Measurements from ENCODE around the gene MCM7. TPM values are rescaled to one million over a fixed set of nuclear protein-coding genes. Genes with fewer than 3 reads are reported as not detected.

MCM7 gene
- total and polyA plus RNA-seq, 2 of the 13 experiments (the other 11 are each of a cell fraction or from before 2014, with no cell fraction given): 84.5 to 214 TPM

- no peak overlapping the region for H2AFZ ChIP-seq (ENCODE audit: low read length)
- BruUV-seq (replicated peaks): no TSS peak
- WGBS (ENCODE audit: low lambda C conversion rate): 97% methylated on average over 15 of the region's 17 CpGs
- no peaks in the 10 kb centered on the region for H3K9me3 ChIP-seq (ENCODE audit: low read length)
- peaks cover 20% of the 10 kb centered on the region for H3K79me2 ChIP-seq (ENCODE audit: insufficient read depth, low read length)
- ATAC-seq (no peak), FAIRE-seq (no peak), DNase-seq (ENCODE audit: low spot score) (no peak)
- H4K20me1 ChIP-seq (ENCODE audit: insufficient read depth, low read length): no peaks in the 10 kb centered on the region; the same call in 1 of the 2 replicates
- H3K27me3 ChIP-seq (ENCODE audit: control insufficient read depth in 1 of 2, insufficient read depth in 2 of 2, low read length in 2 of 2): no peaks in the 10 kb centered on the region
- TF ChIP-seq HHEX (CRISPR knock-in tag; IDR thresholded peaks at IDR 0.05): no peak
- TF ChIP-seq RBFOX2 (IDR thresholded peaks at IDR 0.05; ENCODE audit: low read depth, low read length): peak; percentile 63
- no peak for TF ChIP-seq REXO4 (CRISPR knock-in tag; IDR thresholded peaks at IDR 0.05; ENCODE audit: borderline replicate concordance)
- peak; percentile 79 for TF ChIP-seq AGO2 (optimal IDR thresholded peaks at IDR 0.05; ENCODE audit: low read depth, low read length)
- H3K9ac ChIP-seq (ENCODE audit: insufficient read depth, low read depth, low read length): no peak overlapping the region
- H3K4me3 ChIP-seq (replicated peaks in 1 of 3; ENCODE audit: insufficient read depth in 1 of 3, low read depth in 2 of 3, low read length in 3 of 3): no peak overlapping the region
- no peak overlapping the region for H3K4me2 ChIP-seq (ENCODE audit: low read depth, low read length)
- ChIA-PET POLR2A (no interaction called here), CTCF (ENCODE audit: low intra/inter-chr PET ratio, low total read pairs) (no interaction called here)
- in situ Hi-C loops (cut with HindIII; ENCODE audit: extremely low pct_ligation_motif_present, low pct_unique_long_range_greater_than_20kb): no loop called here
- intact Hi-C loops (cut with micrococcal nuclease; ENCODE audit: unreplicated experiment): no loop called here
- H3K27ac ChIP-seq (ENCODE audit: extremely low read length, insufficient read depth, low read length): no peak overlapping the region
- H3K4me1 ChIP-seq (ENCODE audit: insufficient read depth, low read length): peaks cover 28% of the 10 kb centered on the region
- peaks cover 59 to 88% of the 10 kb centered on the region in 2 experiments for H3K36me3 ChIP-seq (replicated peaks in 1 of 2; ENCODE audit: control insufficient read depth in 1 of 2, insufficient read depth in 2 of 2, low read length in 2 of 2)
These were observed 5.5 kb downstream of the MCM7 start for GRCh38 chr7:100095704-100096103.

- H3K79me2 ChIP-seq (ENCODE audit: insufficient read depth, low read length): peaks cover 20% of the 10 kb centered on the region
- in situ Hi-C loops (cut with HindIII; ENCODE audit: extremely low pct_ligation_motif_present, low pct_unique_long_range_greater_than_20kb) (no loop called here), intact Hi-C loops (cut with micrococcal nuclease; ENCODE audit: unreplicated experiment) (no loop called here)
- H2AFZ ChIP-seq (ENCODE audit: low read length): no peak overlapping the region
- ChIA-PET CTCF (ENCODE audit: low intra/inter-chr PET ratio, low total read pairs) (no interaction called here), POLR2A (no interaction called here)
- H3K9ac ChIP-seq (ENCODE audit: insufficient read depth, low read depth, low read length): no peak overlapping the region
- no TSS peak for BruUV-seq (replicated peaks)
- H3K27ac ChIP-seq (ENCODE audit: extremely low read length, insufficient read depth, low read length): no peak overlapping the region
- no peak for FAIRE-seq
- no peak for ATAC-seq
- H3K36me3 ChIP-seq (replicated peaks in 1 of 2; ENCODE audit: control insufficient read depth in 1 of 2, insufficient read depth in 2 of 2, low read length in 2 of 2): peaks cover 59 to 92% of the 10 kb centered on the region in 2 experiments
- 0 out of 2 replicates have a peak, but pooled peaks have one; percentile 21 for TF ChIP-seq ZC3H13 (CRISPR knock-in tag; IDR thresholded peaks at IDR 0.05)
- no peak for TF ChIP-seq ZNF280B (CRISPR knock-in tag; IDR thresholded peaks at IDR 0.05; ENCODE audit: borderline replicate concordance)
- TF ChIP-seq RBM22 (optimal IDR thresholded peaks at IDR 0.05; ENCODE audit: low read length): peak; percentile 71
- TF ChIP-seq ZFP37 (CRISPR knock-in tag; IDR thresholded peaks at IDR 0.05; ENCODE audit: borderline replicate concordance): no peak
- no peak for TF ChIP-seq ZNF607 (CRISPR knock-in tag; IDR thresholded peaks at IDR 0.05; ENCODE audit: borderline replicate concordance)
- H3K4me3 ChIP-seq (replicated peaks in 1 of 3; ENCODE audit: insufficient read depth in 1 of 3, low read depth in 2 of 3, low read length in 3 of 3): no peak overlapping the region
- WGBS (ENCODE audit: low lambda C conversion rate): 92% methylated on average over 8 of the region's 9 CpGs
- H3K4me2 ChIP-seq (ENCODE audit: low read depth, low read length): no peak overlapping the region
- H4K20me1 ChIP-seq (ENCODE audit: insufficient read depth, low read length): no peaks in the 10 kb centered on the region; the same call in 1 of the 2 replicates
- H3K27me3 ChIP-seq (ENCODE audit: control insufficient read depth in 1 of 2, insufficient read depth in 2 of 2, low read length in 2 of 2): no peaks in the 10 kb centered on the region
- no peak for DNase-seq (ENCODE audit: low spot score)
- peaks cover 32% of the 10 kb centered on the region for H3K4me1 ChIP-seq (ENCODE audit: insufficient read depth, low read length)
- no peaks in the 10 kb centered on the region for H3K9me3 ChIP-seq (ENCODE audit: low read length)
These were observed 5.9 kb downstream of the MCM7 start for GRCh38 chr7:100095289-100095688.

Measured in HepG2 (cell line).